DND-41 (cell line): ENCODE data around the gene GYPC.
"Not testable (repeated sequence)": the region's sequence is repeated elsewhere in the genome, so short reads cannot be mapped to it uniquely, and the experiment has no call there.

Experiments used
- ATAC-seq: fragments of 200-7000 bp; cut with Tn5 transposase; 3 replicates; pipeline ENCODE4 v1.9.1; 2021; ENCODE audit warnings: low read depth; ENCODE audit not compliant: insufficient read depth
- DNase-seq: peaks from one replicate; pipeline ENCODE4 v3.0.0-alpha.2; 2020
- H2AFZ ChIP-seq: 2 replicates; pipeline ENCODE4 v1.6.0; 2012; ENCODE audit warnings: low read depth, low read length
- H3K27ac ChIP-seq: 2 replicates; pipeline ENCODE4 v1.5.1; 2012; ENCODE audit warnings: low read length, inconsistent platforms
- H3K27me3 ChIP-seq: fragments of 200-600 bp; sonication (generic); 2 replicates; pipeline ENCODE4 v1.6.0; 2012; ENCODE audit warnings: low read length, mild to moderate bottlenecking, inconsistent platforms; ENCODE audit not compliant: insufficient read depth, poor library complexity
- H3K36me3 ChIP-seq: 2 replicates; pipeline ENCODE4 v1.5.1; 2012; ENCODE audit warnings: low read length, inconsistent platforms; ENCODE audit not compliant: insufficient read depth
- H3K4me1 ChIP-seq: 2 replicates; pipeline ENCODE4 v1.5.1; 2012; ENCODE audit warnings: mild to moderate bottlenecking, low read length; ENCODE audit not compliant: insufficient read depth
- H3K4me2 ChIP-seq: 2 replicates; pipeline ENCODE4 v1.6.0; 2012; ENCODE audit warnings: mild to moderate bottlenecking, moderate library complexity, low read length, inconsistent platforms; ENCODE audit not compliant: insufficient read depth
- H3K4me3 ChIP-seq, 2 experiments: fragments of 200-600 bp in 1 of 2; shearing (Covaris generic) in 1 of 2; 2 replicates each; pipeline ENCODE4 v1.5.1; 2012 to 2016; ENCODE audit warnings: inconsistent platforms in 2 of 2, low read length in 2 of 2, mild to moderate bottlenecking in 2 of 2, low read depth in 1 of 2, moderate library complexity in 1 of 2
- H3K79me2 ChIP-seq: 2 replicates; pipeline ENCODE4 v1.6.0; 2012; ENCODE audit warnings: low read length, inconsistent platforms; ENCODE audit not compliant: insufficient read depth
- H3K9ac ChIP-seq: 2 replicates; pipeline ENCODE4 v1.6.0; 2012; ENCODE audit warnings: low read depth, mild to moderate bottlenecking, inconsistent platforms, low read length, moderate library complexity
- H3K9me3 ChIP-seq: 2 replicates; pipeline ENCODE4 v1.5.1; 2012; ENCODE audit warnings: low read length, moderate library complexity, mild to moderate bottlenecking, inconsistent platforms; ENCODE audit not compliant: insufficient read depth, severe bottlenecking
- H4K20me1 ChIP-seq: 2 replicates; pipeline ENCODE4 v1.6.0; 2012; ENCODE audit warnings: low read length; ENCODE audit not compliant: insufficient read depth
- EZH2 ChIP-seq: IDR thresholded peaks from 3 replicates; pipeline ENCODE4 v1.6.1; 2012; ENCODE audit warnings: borderline replicate concordance, low read depth, mild to moderate bottlenecking, moderate library complexity, low read length, inconsistent platforms; ENCODE audit not compliant: severe bottlenecking
- TF ChIP-seq, protein P1 (sequence below): IDR thresholded peaks from 2 replicates; pipeline ENCODE4 v1.5.1; 2012; ENCODE audit warnings: borderline replicate concordance, low read length, moderate library complexity, mild to moderate bottlenecking; ENCODE audit not compliant: poor library complexity, severe bottlenecking; ENCODE audit errors: extremely low read depth

The GYPC gene

DNA sequence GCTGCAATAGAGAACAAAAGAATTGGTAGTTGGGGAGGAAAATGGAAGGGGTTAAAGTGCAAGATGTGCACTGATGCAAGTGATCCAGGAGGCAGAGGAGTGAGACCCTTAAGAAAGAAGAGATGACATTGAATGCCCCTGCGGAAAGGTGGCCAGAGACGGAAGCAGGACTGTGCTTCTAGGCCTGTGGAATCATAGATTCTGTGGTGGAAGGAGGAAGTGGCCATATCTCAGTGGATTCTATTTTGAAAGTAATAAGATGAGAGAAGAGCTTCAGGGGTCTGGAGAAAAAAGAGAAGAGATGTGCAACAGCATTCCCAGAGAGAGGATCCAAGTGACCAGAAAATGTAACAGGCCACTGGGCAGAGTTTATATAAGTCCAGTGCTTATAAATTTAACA lies 18.6 kb upstream of the GYPC start:
- Histone ChIP-seq H3K9me3 (no peaks in the 10 kb centered on the region), H3K36me3 (no peaks in the 10 kb centered on the region), H4K20me1 (no peaks in the 10 kb centered on the region), H3K27ac (no peak overlapping the region), H3K4me2 (no peak overlapping the region), H3K79me2 (no peaks in the 10 kb centered on the region), H2AFZ (no peak overlapping the region), H3K4me3 (no peak overlapping the region), H3K9ac (no peak overlapping the region), H3K4me1 (no peaks in the 10 kb centered on the region), H3K27me3 (peaks cover 2% of the 10 kb centered on the region)
- ATAC-seq (no peak), DNase-seq (no peak)
- TF ChIP-seq, protein P1, sequence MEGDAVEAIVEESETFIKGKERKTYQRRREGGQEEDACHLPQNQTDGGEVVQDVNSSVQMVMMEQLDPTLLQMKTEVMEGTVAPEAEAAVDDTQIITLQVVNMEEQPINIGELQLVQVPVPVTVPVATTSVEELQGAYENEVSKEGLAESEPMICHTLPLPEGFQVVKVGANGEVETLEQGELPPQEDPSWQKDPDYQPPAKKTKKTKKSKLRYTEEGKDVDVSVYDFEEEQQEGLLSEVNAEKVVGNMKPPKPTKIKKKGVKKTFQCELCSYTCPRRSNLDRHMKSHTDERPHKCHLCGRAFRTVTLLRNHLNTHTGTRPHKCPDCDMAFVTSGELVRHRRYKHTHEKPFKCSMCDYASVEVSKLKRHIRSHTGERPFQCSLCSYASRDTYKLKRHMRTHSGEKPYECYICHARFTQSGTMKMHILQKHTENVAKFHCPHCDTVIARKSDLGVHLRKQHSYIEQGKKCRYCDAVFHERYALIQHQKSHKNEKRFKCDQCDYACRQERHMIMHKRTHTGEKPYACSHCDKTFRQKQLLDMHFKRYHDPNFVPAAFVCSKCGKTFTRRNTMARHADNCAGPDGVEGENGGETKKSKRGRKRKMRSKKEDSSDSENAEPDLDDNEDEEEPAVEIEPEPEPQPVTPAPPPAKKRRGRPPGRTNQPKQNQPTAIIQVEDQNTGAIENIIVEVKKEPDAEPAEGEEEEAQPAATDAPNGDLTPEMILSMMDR, result no peak
- no peak for TF ChIP-seq EZH2

DNA sequence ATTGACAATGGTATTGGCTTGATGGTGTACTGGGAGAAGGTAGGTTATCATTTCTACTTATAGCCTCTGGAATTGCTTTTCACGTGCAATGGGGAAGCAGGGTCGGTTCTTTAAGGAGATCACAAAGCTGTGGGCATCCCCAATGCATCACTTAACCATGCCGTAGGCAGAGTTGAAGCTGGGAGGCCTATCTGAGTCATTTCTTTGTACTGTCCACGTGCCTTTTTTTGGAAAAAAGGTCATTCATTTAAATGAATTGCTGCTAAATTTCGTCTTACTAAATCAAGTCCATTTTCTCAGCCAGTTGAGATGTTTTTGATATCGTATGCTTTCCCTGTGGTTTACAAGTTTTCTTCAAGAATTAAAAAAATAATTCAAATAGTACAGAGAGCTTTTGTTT lies 17.2 kb upstream of the GYPC start:
- Histone ChIP-seq H3K4me1 (no peaks in the 10 kb centered on the region), H3K4me2 (no peak overlapping the region), H2AFZ (no peak overlapping the region), H3K9me3 (no peaks in the 10 kb centered on the region), H4K20me1 (no peaks in the 10 kb centered on the region), H3K27ac (no peak overlapping the region), H3K27me3 (peaks cover 2% of the 10 kb centered on the region), H3K9ac (no peak overlapping the region), H3K4me3 (no peak overlapping the region), H3K79me2 (no peaks in the 10 kb centered on the region), H3K36me3 (no peaks in the 10 kb centered on the region)
- DNase-seq, result no peak
- ATAC-seq, result no peak
- TF ChIP-seq EZH2, result no peak
- TF ChIP-seq, protein P1, result no peak

DNA sequence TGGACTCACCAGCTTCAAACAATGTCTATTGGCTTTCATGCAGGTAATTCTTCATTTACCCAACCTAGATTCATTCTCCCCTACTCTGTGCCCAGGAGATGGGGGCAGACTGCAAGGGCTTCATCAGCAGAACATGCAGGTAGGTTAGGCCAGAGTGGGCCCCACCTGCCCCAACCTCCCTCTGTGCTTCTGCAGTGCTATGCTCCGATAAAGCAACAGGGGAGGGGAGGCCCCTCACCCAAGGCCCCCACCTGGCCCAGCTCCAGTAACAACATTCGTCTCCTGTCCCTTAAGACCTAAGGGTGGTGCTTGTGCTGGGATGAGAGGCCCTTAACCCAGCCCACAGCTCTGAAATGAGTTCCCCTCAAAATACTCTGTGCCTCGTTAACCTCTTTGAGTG lies 16.7 kb upstream of the GYPC start:
- Histone ChIP-seq H3K9ac (no peak overlapping the region), H3K9me3 (no peaks in the 10 kb centered on the region), H3K36me3 (no peaks in the 10 kb centered on the region), H4K20me1 (no peaks in the 10 kb centered on the region), H3K4me2 (no peak overlapping the region), H2AFZ (no peak overlapping the region), H3K4me1 (no peaks in the 10 kb centered on the region), H3K4me3 (no peak overlapping the region), H3K79me2 (no peaks in the 10 kb centered on the region), H3K27me3 (no peaks in the 10 kb centered on the region), H3K27ac (no peak overlapping the region)
- DNase-seq, result no peak
- TF ChIP-seq, protein P1, result no peak
- TF ChIP-seq EZH2, result no peak
- ATAC-seq, result no peak

DNA sequence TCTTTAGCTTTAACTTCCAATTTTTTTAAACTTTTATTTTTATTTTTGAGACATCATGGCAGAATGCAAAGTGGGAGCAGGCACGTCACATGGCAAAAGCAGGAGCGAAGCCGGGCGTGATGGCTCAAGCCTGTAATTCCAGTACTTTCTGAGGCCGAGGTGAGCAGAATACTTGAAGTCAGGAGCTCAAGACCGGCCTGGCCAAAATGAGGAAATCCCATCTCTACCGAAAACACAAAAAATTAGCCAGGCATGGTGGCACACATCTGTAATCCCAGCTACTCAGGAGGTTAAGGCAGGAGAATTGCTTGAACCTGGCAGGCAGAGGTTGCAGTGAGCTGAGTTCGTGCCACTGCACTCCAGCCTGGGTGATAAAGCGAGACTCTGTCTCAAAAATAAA lies 14.7 kb upstream of the GYPC start:
- not testable (repeated sequence) for H3K27me3 ChIP-seq, H3K4me2 ChIP-seq, H2AFZ ChIP-seq, H3K79me2 ChIP-seq, H3K4me1 ChIP-seq, H3K36me3 ChIP-seq, H3K9me3 ChIP-seq, H3K9ac ChIP-seq, ATAC-seq, H3K4me3 ChIP-seq, H4K20me1 ChIP-seq, H3K27ac ChIP-seq, DNase-seq
